HG03064 (cell line): ENCODE data around the gene TTLL12.
"Not testable (repeated sequence)": the region's sequence is repeated elsewhere in the genome, so short reads cannot be mapped to it uniquely, and the experiment has no call there.

ENCODE experiments used
- ATAC-seq: cut with Tn5 transposase; IDR thresholded peaks from one replicate; pipeline ENCODE4 v1.9.1; 2021; ENCODE audit warnings: low read depth; ENCODE audit not compliant: unreplicated experiment

TTLL12 gene

GRCh38 chr22:43157874-43158546 is 28.9 kb downstream of the TTLL12 start:
- no peak for ATAC-seq

DNA sequence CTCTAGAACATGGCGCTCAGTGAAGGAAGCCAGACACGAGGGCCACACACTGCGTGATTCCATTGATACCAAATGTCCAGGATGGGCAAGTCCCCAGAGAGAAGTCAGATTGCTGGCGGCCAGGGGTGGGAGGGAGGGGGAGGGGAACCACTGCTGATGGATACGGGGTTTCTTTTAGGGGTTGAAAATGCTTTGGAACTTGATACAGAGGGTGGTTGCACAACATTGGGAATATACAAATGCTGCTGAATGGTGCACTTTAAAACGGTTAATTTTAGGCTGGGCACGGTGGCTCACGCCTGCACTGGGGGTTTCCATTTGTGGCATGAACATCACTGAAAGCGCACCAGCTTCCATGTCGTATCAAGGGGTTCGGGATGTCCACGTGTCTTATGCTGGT is 30.5 kb downstream of the TTLL12 start:
- ATAC-seq = no peak

DNA sequence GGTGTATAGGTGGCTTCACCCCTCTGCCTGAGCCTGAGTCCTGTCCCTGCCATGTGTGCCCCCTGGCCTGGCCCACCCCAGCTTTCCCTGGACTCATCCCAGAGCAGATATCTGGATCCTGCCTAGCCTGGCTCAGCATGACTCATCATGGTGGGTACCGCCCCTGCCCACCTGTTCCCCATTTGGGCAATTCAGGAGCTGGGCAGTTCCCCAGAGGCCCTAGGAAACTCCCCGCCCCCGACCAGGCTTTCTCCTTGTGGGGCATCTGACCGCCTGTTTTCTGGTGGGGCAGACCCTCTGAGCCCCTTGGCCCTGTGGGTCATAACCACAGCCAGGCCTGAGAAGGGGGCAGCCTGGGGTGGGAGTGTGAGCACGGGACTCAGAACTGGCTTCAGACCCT is 31.1 kb downstream of the TTLL12 start:
- ATAC-seq = no peak

DNA sequence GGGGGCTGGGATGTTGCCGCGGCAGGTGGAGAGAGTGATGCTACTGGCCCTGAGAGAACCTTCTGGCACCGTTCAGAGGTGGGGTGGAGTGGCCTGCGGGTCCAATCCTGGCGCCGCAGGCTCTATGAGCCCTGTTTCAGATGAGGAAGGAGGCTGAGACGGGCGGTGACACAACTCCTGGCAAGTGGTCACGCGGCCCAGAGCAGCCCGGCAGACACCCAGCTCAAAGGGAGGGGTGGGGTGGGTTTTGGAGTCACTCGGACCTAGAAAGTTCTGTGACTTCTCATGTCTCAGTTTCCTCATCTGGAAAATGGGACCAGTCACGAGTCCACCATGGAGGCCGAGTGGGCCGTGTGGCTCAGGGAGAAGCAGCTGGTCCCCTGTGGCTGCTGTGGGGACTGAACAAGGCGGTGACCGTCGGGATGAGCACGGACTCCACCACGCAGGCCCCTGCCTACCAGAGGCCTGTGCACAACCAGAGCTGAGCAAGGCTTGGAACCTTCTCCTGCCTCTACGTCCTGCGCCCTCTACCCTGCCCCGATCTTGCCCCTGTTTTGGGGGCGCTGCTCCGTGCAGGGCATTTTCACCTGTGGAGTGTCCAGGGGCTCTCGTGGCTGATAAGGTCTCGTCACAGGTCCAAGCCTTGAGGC is 31.9 kb downstream of the TTLL12 start:
- ATAC-seq = no peak

GRCh38 chr22:43153899-43154298 is 33.0 kb downstream of the TTLL12 start:
- ATAC-seq = no peak

DNA sequence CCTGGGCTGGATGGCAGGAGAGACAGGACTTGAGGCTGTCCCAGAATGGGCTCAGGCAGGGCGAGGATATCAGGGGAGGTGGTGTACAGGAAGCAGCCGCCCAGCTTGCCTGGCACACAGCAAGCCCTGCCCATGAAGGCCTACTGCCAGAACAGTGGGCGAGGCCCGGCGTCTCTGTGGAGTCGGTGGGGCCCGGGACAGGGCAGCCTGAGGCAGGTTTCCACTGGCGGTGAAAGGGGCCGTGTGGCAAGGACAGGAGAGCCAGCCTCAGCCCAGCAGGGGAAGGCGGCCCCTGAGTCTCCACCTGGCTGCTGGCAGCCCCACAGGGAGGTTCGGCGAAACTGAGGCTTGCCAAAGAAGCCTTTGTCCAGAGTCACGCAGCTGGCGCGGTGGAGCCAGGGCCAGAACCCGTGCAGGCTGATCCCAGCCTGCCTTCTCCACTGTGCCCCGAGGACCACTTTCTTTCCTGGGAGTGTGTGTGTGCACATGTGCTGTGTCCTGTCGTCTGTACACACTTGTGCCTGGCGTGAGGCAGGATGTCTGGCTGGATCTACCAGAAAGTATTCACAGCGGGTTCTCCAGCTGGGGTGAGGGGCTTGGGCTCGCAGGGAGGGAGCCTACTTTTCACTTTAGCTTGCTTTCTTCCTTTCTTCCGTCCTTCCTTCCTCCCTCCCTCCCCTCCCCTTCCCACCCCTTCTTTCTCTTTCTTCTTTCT is 34.4 kb downstream of the TTLL12 start:
- ATAC-seq = no peak

GRCh38 chr22:43152003-43152356 is 35.0 kb downstream of the TTLL12 start:
- ATAC-seq = no peak

DNA sequence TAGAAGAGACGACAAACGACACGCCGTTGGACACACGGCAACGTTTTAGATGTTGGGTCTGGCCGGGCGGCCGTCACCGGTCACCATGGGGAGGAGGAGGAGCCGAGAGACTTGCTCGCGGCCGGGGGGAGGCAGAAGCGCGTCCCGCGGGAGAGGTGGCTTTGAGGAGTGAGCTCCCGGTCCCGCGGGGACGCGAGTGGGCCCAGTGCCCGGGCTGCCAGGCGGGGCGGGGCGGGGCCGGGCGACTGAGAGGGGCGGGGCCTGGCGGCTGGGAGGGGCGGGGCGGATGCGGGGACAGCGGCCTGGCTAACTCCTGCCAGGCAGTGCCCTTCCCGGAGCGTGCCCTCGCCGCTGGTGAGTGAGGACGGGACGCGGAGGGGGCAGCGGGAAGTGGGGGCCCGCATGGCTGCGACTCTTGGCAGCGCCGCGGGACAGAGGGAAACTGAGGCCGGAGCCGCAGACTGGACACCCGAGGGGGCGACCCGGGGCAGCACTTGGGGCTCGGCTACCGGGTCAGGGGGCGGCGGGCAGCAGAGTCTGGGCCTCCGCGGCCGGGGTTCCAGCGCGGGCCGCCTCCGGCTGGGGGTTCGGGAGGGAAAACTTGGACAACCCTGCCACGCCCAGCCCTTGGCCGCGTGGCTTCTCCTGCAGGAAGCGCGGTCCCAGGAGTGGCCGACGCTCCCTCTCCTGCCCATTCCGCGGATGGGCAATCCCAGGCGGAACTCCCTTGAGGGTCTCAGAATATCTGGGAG is 35.5 kb downstream of the TTLL12 start, which contains the start of gene TSPO:
Gene TSPO, plus strand, starts transcription at position 309 of the 752 bp plus-strand sequence. CDS start 7,680 bp downstream, outside the sequence.
- no peak for ATAC-seq

DNA sequence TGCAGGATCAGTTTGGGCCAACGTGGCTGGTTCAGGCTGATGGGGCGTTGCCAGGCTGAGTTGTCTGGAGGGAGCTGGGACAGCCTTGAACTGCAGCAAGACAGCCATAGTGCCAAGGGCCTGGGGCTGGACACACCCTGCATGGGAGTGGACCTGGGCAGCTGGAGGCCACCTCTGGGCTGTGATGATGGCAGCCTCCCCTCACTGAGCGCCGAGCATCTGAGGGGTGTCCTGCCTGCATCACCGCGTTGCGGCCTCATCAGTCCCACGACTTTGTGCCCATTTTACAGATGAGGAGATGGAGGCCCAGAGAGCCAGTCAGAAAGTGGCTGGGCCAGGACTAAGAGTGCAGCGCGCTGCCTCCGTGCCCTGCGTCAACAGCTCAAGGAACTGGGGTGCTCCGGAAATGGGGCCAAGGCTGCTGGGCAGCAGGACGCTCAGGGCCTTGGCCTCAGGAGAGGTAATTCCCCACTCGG is 36.2 kb downstream of the TTLL12 start:
- ATAC-seq = no peak

DNA sequence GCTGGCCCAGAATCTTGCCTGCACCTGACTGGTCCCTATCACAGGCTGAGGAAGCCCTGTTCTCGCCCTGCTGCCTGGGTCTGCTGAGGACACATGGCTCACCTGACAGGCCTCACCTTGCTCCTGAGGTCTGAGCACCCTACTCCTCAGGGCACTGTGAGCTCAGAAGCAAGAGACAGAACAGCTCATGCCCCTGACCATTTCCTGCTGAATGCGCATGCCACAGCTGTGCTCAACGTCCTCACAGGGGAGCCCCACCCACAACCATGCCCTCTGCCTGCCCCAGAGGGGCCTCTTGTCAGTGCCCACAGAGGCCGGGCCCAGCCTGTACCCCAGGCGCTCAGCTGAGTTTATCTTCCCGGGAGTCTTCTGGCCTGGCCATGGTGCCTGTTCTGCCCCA is 38.4 kb downstream of the TTLL12 start:
- no peak for ATAC-seq

DNA sequence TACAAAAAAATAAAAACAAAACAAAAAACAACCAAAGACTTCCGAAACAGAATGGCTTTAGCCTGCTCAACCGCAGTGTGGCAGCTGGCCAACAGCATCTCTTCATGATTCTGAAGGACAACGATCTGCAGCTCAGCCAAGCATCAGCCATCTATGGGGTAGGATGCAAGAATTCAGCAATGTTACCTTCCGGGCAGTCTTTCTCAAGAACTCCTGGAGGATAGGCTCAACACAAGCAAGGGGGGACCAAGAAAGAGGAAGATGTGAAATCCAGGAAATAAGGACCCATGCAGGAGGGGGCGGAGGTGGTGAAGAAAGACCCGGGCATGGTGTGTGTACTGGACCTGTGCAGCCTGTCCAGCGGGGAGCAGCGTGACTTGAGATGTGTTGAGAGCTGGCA is 39.1 kb downstream of the TTLL12 start:
- ATAC-seq = no peak

DNA sequence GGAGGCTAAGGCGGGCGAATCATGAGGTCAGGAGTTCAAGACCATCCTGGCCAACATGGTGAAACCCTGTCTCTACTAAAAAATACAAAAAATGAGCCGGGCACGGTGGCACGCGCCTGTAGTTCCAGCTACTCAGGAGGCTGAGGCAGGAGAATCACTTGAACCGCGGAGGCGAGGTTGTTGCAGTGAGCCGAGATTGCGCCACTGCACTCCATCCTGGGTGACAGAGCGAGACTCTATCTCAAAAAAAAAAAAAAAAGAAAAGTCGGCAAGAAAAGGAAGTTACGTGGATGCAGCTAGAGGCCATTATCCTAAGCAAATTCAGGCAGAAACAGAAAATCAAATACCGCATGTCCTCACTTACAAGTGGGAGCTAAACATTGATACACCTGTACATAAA is 40.6 kb downstream of the TTLL12 start:
- not testable (repeated sequence) for ATAC-seq

GRCh38 chr22:43145371-43145770 is 41.6 kb downstream of the TTLL12 start:
- ATAC-seq = not testable (repeated sequence)

- ATAC-seq = no peak
These were observed 42.0 kb downstream of the TTLL12 start for GRCh38 chr22:43144949-43145348.

- ATAC-seq = peak; percentile 65
These were observed 43.9 kb downstream of the TTLL12 start, which contains the start of gene MCAT for GRCh38 chr22:43142880-43143562. MCAT (minus strand) TSS chr22:43143398; CDS start chr22:43143348, 50 bp downstream.

DNA sequence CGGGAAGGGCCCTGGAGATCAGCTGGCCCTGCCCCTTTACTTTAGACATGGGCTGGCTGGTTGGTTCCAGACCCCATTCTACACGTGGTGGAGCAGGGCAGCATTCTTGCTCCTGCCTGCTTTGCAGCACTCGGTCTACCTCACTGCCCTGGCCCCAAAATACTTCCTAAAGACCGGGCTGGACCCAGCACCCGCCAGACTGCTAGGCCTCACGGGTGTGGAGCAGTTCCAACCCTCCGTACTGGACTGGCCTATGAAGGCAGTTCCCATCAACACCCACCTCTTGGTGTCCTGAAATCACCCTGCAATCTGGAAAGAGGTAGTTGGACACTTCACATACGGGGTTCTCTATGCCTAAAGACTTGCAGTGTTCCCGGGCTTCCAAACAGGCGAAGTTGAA is 50.1 kb downstream of the TTLL12 start:
- no peak for ATAC-seq

DNA sequence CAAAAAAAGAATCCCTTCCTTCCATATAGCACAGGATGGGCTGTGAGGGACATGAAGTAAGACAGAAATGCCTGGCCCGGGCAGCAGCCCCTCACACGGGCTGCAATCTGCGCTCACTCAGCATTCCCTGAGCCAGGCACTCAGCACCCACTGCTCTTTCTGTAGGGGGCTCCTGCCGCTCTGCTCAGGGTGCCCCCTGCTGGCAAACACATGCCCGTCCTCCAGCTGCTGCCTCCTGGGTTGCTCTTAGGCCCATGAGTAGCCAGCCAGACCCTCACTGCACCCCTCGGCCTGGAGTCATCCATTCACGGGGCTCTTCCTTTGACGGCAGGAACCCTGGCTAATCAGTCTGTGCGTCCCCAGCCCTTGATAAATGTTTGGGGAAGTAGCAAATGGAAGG is 50.7 kb downstream of the TTLL12 start:
- no peak for ATAC-seq

GRCh38 chr22:43135565-43135964 is 51.4 kb downstream of the TTLL12 start:
- no peak for ATAC-seq

DNA sequence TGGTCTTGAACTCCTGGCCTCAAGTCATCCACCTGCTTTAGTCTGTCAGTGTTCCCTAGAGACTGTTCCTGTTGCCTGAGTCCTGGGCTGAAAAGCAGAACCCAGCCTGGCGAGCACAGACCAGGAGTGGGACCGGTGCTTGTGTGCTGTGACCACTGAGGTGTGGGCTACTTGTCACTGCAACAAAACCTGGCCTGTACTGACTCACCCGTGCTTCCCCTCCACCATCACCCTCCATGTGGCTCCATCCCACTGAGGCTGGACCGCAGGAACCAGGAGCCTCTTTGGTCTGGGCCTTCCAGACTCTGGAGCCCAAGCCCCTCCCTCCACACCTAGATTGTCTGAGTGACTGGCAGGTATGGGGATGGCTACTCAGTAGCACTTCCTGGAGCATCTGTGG is 52.4 kb downstream of the TTLL12 start:
- no peak for ATAC-seq

DNA sequence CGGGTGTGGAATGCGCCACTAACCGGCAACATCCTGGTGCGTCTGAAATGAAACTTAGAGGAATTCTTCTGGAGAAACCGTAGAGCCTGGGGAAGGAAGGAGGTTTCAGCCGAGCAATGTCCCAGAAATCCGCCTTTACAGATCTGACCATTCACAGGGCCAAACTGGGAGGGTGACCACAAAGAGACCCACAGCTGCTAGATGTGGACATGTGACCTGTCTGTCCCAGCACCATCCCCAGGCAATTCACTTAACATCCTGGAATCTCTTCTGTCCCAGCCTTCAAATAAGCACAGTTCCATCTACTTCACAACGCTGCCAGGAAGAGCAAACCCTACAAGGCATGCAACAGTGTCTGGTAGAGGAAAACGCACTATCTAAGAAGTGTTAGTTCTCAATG is 53.5 kb downstream of the TTLL12 start:
- ATAC-seq = no peak
